HCT116 (cell line): ENCODE data around the gene ELAVL1.

ENCODE experiments used
- CBX3 ChIP-seq: IDR thresholded peaks from 2 replicates; pipeline ENCODE4 v1.6.1; 2012; ENCODE audit warnings: low read depth
- CEBPB ChIP-seq: IDR thresholded peaks from 2 replicates; pipeline ENCODE4 v1.6.1; 2012; ENCODE audit warnings: low read depth
- CTCF ChIP-seq, 3 experiments: fragments of 200-600 bp in 1 of 3; sonication (generic) in 1 of 3; IDR thresholded peaks in 2 of 3; conservative IDR thresholded peaks in 1 of 3; 2 replicates each; pipeline ENCODE4 v1.5.1; 2012 to 2017; ENCODE audit warnings: low read depth in 2 of 3, low read length in 2 of 3, antibody characterized with exemption in 1 of 3, borderline replicate concordance in 1 of 3, control low read depth in 1 of 3, mild to moderate bottlenecking in 1 of 3, mixed read lengths in 1 of 3, mixed run types in 1 of 3, moderate library complexity in 1 of 3; ENCODE audit not compliant: insufficient read depth in 1 of 3
- EGR1 ChIP-seq: IDR thresholded peaks from 2 replicates; pipeline ENCODE4 v1.6.1; 2012; ENCODE audit warnings: low read depth
- EZH2phosphoT487 ChIP-seq: fragments of 200-600 bp; IDR thresholded peaks from 2 replicates; pipeline ENCODE4 v1.6.1; 2018; ENCODE audit warnings: antibody characterized with exemption, borderline replicate concordance
- POLR2A ChIP-seq: IDR thresholded peaks from 2 replicates; pipeline ENCODE4 v1.7.0; 2011; ENCODE audit warnings: borderline replicate concordance; ENCODE audit not compliant: insufficient read depth, insufficient read length; ENCODE audit errors: extremely low read depth
- POLR2AphosphoS5 ChIP-seq: IDR thresholded peaks from 2 replicates; pipeline ENCODE4 v1.6.1; 2011; ENCODE audit warnings: mild to moderate bottlenecking, low read depth, low read length, moderate library complexity
- RAD21 ChIP-seq: IDR thresholded peaks from 2 replicates; pipeline ENCODE4 v1.6.1; 2012; ENCODE audit warnings: low read depth, mild to moderate bottlenecking
- SIN3A ChIP-seq: IDR thresholded peaks from 2 replicates; pipeline ENCODE4 v1.6.1; 2012; ENCODE audit warnings: low read depth
- TF ChIP-seq, protein P1 (sequence below): IDR thresholded peaks from 2 replicates; pipeline ENCODE4 v1.6.1; 2012; ENCODE audit warnings: low read depth

DNA sequence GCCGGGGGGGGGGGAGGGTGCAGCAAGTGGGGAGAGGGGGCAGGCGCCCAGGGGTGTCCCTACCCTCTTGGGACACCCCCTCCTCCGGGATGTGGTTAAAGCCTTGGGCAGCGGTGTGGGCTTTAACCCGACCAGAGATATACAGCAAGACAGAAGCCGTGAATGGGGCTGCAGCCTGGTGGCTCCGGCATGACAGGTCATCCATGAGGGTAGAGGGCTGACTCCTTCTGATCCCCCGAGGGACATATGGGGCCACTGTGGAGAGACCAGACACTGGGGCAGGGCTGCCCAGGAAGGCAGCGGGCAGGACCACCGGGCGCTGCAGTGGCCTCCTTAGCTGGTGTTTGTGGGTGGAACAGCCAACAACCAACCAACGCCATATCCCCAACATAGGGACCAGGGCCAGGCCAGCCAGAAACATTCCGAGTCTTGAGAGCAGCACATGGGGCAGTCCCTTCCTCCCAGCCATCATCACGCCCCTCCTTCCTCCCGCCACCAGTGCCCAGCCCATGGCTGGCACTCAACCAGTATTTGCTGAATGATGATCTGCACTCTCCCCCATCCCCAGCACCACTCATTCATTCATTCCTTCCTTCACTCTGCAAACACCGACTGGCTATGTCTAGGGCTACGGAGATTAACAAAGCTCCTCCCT is 18.2 kb downstream of the ELAVL1 start:
- no peak for TF ChIP-seq CTCF (IDR thresholded peaks at IDR 0.05 in 2 of 3, conservative IDR thresholded peaks at IDR 0.05 in 1 of 3; ENCODE audit: borderline replicate concordance in 1 of 3, insufficient read depth in 1 of 3, low read depth in 2 of 3, low read length in 2 of 3)
- TF ChIP-seq RAD21 = no peak
- no peak for TF ChIP-seq EZH2phosphoT487
- TF ChIP-seq POLR2A = no peak
- TF ChIP-seq SIN3A = no peak
- TF ChIP-seq CEBPB = no peak
- TF ChIP-seq, protein P1, sequence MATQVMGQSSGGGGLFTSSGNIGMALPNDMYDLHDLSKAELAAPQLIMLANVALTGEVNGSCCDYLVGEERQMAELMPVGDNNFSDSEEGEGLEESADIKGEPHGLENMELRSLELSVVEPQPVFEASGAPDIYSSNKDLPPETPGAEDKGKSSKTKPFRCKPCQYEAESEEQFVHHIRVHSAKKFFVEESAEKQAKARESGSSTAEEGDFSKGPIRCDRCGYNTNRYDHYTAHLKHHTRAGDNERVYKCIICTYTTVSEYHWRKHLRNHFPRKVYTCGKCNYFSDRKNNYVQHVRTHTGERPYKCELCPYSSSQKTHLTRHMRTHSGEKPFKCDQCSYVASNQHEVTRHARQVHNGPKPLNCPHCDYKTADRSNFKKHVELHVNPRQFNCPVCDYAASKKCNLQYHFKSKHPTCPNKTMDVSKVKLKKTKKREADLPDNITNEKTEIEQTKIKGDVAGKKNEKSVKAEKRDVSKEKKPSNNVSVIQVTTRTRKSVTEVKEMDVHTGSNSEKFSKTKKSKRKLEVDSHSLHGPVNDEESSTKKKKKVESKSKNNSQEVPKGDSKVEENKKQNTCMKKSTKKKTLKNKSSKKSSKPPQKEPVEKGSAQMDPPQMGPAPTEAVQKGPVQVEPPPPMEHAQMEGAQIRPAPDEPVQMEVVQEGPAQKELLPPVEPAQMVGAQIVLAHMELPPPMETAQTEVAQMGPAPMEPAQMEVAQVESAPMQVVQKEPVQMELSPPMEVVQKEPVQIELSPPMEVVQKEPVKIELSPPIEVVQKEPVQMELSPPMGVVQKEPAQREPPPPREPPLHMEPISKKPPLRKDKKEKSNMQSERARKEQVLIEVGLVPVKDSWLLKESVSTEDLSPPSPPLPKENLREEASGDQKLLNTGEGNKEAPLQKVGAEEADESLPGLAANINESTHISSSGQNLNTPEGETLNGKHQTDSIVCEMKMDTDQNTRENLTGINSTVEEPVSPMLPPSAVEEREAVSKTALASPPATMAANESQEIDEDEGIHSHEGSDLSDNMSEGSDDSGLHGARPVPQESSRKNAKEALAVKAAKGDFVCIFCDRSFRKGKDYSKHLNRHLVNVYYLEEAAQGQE = no peak
- no peak for TF ChIP-seq POLR2AphosphoS5
- no peak for TF ChIP-seq CBX3
- TF ChIP-seq EGR1 = no peak
